HepG2 (cell line): ENCODE data around the gene SNUPN. TPM values are rescaled to one million over a fixed set of nuclear protein-coding genes. Genes with fewer than 3 reads are reported as not detected.

Source experiments
- CREB1 ChIP-seq, 2 experiments: fragments of 450-650 bp in 1 of 2; IDR thresholded peaks; 2 replicates each; pipeline ENCODE4 v1.6.1; 2016 to 2017; ENCODE audit warnings: control low read depth in 1 of 2, mild to moderate bottlenecking in 1 of 2, missing compliant biosample characterization in 1 of 2, missing genetic modification characterization in 1 of 2
- HNRNPLL ChIP-seq: fragments of 200-400 bp; formaldehyde crosslinking; IDR thresholded peaks from 2 replicates; pipeline ENCODE4 v1.6.1; 2017; ENCODE audit warnings: mild to moderate bottlenecking, low read depth, low read length; ENCODE audit not compliant: poor library complexity, severe bottlenecking
- MAFK ChIP-seq, 2 experiments: IDR thresholded peaks in 1 of 2; conservative IDR thresholded peaks in 1 of 2; 2 replicates each; pipeline ENCODE4 v1.6.1; 2011; ENCODE audit warnings: improper control_type of control experiment in 2 of 2, low read length in 2 of 2
- TRIM24 ChIP-seq: sonication (generic); formaldehyde crosslinking; IDR thresholded peaks from 2 replicates; pipeline ENCODE4 v1.8.0; 2022; ENCODE audit warnings: mild to moderate bottlenecking, missing genetic modification reagents
- ZNF264 ChIP-seq: sonication (generic); formaldehyde crosslinking; IDR thresholded peaks from 2 replicates; pipeline ENCODE4 v1.4.0; 2020; ENCODE audit warnings: missing genetic modification reagents
- ZNF557 ChIP-seq: sonication (generic); formaldehyde crosslinking; IDR thresholded peaks from 2 replicates; pipeline ENCODE4 v1.4.0; 2020; ENCODE audit warnings: missing genetic modification reagents
- polyA plus RNA-seq, 8 experiments: library from polyadenylated mRNA; depleted of rRNA in 3 of 8; stranded (reverse) in 7 of 8; unstranded in 1 of 8; fragments of >200 nt; fragmentation: Illumina TruSeq in 4 of 8; extraction: Trizol in 4 of 8; gene quantifications; 2 replicates each; pipeline versions ENCODE4 v1.2.1 to v1.2.3, GENCODE V29; 2011 to 2016; ENCODE audit warnings: low read depth in 4 of 8, missing spikeins in 1 of 8, mixed read lengths in 1 of 8; ENCODE audit not compliant: insufficient read depth in 1 of 8
- total RNA-seq, 5 experiments: library from RNA; depleted of rRNA; stranded (reverse); fragments of >200 nt; fragmentation: Illumina TruSeq; extraction: Trizol; gene quantifications; 2 replicates each; pipeline ENCODE4 v1.2.3, GENCODE V29; 2016; ENCODE audit warnings: low read depth in 1 of 5
- TF ChIP-seq, protein P1 (sequence below): sonication (generic); formaldehyde crosslinking; IDR thresholded peaks from 2 replicates; pipeline ENCODE4 v1.5.0; 2020; ENCODE audit warnings: mild to moderate bottlenecking, missing genetic modification reagents, borderline replicate concordance
- TF ChIP-seq, protein P2 (sequence below): sonication (generic); formaldehyde crosslinking; IDR thresholded peaks from 2 replicates; pipeline ENCODE4 v1.8.0; 2022; ENCODE audit warnings: missing genetic modification reagents, mild to moderate bottlenecking, borderline replicate concordance
- TF ChIP-seq, protein P3 (sequence below): fragments of 450-650 bp; IDR thresholded peaks from 2 replicates; pipeline ENCODE4 v1.6.1; 2017
- TF ChIP-seq, protein P4 (sequence below): sonication (generic); formaldehyde crosslinking; IDR thresholded peaks from 2 replicates; pipeline ENCODE4 v1.9.0; 2021; ENCODE audit warnings: missing genetic modification reagents, borderline replicate concordance
- TF ChIP-seq, protein P5 (sequence below): sonication (generic); formaldehyde crosslinking; IDR thresholded peaks from 2 replicates; pipeline ENCODE4 v1.9.0; 2021; ENCODE audit warnings: missing genetic modification reagents, mild to moderate bottlenecking, borderline replicate concordance
- TF ChIP-seq, protein P6 (sequence below): sonication (generic); formaldehyde crosslinking; conservative IDR thresholded peaks from 2 replicates; pipeline ENCODE4 v1.8.1; 2023; ENCODE audit warnings: missing genetic modification reagents

Gene SNUPN
- total and polyA plus RNA-seq, 2 of the 13 experiments (the other 11 are each of a cell fraction or from before 2014, with no cell fraction given), result 9.0 to 16.4 TPM

DNA sequence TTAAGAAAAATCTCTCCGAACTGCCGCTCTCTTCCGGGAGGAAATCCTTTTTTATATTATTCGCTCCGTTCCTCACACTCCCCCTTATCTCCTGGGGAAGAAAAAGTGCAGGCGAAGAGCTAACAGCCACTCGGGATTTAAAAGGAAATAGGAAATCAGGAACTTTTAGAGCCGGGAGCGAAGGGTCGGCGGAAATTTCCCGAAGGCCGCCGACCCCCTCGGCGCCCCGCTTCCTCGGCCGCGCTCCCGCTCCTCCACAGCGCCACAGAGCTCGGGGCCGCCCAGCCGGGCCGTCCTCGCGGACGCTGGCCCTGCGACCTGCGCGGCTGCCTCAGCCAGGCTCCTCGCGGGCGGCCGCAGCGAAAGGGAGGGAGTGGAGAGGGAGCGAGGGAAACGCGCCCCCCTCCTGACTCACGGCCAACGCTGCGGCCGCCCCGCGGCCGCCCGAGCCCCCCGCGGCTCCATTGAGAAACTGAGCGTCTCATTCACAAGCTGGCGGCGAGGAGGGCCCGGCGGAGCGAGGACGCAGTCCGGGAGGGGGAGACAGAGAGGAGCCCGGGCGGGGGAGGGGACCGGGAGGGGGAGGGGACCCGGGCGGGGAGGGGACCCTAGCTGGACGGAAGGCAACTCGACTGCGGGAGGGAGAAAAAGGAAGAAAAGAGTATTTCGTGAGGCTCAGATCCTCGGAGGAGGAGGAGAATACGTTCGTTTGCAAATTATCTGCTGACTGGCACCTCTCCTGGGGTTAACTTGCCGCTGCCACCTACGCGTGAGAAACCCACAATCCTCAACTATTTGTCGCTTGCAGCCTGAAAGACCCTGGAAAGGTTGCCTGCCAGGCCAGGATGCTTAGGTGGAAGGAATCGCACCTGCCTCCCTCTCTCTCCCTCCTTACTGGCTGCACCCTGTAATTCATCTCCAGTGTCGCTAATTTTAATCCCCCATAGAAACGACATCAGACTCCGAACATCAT, 46.3 kb downstream of the SNUPN start, which contains the start of gene PTPN9 (continued):
- TF ChIP-seq, protein P1, sequence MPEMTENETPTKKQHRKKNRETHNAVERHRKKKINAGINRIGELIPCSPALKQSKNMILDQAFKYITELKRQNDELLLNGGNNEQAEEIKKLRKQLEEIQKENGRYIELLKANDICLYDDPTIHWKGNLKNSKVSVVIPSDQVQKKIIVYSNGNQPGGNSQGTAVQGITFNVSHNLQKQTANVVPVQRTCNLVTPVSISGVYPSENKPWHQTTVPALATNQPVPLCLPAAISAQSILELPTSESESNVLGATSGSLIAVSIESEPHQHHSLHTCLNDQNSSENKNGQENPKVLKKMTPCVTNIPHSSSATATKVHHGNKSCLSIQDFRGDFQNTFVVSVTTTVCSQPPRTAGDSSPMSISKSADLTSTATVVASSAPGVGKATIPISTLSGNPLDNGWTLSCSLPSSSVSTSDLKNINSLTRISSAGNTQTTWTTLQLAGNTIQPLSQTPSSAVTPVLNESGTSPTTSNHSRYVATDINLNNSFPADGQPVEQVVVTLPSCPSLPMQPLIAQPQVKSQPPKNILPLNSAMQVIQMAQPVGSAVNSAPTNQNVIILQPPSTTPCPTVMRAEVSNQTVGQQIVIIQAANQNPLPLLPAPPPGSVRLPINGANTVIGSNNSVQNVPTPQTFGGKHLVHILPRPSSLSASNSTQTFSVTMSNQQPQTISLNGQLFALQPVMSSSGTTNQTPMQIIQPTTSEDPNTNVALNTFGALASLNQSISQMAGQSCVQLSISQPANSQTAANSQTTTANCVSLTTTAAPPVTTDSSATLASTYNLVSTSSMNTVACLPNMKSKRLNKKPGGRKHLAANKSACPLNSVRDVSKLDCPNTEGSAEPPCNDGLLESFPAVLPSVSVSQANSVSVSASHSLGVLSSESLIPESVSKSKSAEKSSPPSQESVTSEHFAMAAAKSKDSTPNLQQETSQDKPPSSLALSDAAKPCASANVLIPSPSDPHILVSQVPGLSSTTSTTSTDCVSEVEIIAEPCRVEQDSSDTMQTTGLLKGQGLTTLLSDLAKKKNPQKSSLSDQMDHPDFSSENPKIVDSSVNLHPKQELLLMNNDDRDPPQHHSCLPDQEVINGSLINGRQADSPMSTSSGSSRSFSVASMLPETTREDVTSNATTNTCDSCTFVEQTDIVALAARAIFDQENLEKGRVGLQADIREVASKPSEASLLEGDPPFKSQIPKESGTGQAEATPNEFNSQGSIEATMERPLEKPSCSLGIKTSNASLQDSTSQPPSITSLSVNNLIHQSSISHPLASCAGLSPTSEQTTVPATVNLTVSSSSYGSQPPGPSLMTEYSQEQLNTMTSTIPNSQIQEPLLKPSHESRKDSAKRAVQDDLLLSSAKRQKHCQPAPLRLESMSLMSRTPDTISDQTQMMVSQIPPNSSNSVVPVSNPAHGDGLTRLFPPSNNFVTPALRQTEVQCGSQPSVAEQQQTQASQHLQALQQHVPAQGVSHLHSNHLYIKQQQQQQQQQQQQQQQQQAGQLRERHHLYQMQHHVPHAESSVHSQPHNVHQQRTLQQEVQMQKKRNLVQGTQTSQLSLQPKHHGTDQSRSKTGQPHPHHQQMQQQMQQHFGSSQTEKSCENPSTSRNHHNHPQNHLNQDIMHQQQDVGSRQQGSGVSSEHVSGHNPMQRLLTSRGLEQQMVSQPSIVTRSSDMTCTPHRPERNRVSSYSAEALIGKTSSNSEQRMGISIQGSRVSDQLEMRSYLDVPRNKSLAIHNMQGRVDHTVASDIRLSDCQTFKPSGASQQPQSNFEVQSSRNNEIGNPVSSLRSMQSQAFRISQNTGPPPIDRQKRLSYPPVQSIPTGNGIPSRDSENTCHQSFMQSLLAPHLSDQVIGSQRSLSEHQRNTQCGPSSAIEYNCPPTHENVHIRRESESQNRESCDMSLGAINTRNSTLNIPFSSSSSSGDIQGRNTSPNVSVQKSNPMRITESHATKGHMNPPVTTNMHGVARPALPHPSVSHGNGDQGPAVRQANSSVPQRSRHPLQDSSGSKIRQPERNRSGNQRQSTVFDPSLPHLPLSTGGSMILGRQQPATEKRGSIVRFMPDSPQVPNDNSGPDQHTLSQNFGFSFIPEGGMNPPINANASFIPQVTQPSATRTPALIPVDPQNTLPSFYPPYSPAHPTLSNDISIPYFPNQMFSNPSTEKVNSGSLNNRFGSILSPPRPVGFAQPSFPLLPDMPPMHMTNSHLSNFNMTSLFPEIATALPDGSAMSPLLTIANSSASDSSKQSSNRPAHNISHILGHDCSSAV (CRISPR knock-in tag), result no peak
- TF ChIP-seq HNRNPLL (peak; percentile 70), ZNF557 (CRISPR knock-in tag) (no peak), ZNF264 (CRISPR knock-in tag) (no peak), CREB1 (IDR thresholded peaks at IDR 0.05) (no peak), CREB1 (CRISPR knock-in tag; IDR thresholded peaks at IDR 0.05) (no peak), TRIM24 (CRISPR knock-in tag) (no peak), MAFK (conservative IDR thresholded peaks at IDR 0.05 in 1 of 2, IDR thresholded peaks at IDR 0.05 in 1 of 2; ENCODE audit: low read length in 2 of 2) (peak; percentile 14 to 51; a peak in 3 of 4 replicates)
- TF ChIP-seq, protein P2, sequence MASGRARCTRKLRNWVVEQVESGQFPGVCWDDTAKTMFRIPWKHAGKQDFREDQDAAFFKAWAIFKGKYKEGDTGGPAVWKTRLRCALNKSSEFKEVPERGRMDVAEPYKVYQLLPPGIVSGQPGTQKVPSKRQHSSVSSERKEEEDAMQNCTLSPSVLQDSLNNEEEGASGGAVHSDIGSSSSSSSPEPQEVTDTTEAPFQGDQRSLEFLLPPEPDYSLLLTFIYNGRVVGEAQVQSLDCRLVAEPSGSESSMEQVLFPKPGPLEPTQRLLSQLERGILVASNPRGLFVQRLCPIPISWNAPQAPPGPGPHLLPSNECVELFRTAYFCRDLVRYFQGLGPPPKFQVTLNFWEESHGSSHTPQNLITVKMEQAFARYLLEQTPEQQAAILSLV (CRISPR knock-in tag), result no peak
- TF ChIP-seq, protein P3, sequence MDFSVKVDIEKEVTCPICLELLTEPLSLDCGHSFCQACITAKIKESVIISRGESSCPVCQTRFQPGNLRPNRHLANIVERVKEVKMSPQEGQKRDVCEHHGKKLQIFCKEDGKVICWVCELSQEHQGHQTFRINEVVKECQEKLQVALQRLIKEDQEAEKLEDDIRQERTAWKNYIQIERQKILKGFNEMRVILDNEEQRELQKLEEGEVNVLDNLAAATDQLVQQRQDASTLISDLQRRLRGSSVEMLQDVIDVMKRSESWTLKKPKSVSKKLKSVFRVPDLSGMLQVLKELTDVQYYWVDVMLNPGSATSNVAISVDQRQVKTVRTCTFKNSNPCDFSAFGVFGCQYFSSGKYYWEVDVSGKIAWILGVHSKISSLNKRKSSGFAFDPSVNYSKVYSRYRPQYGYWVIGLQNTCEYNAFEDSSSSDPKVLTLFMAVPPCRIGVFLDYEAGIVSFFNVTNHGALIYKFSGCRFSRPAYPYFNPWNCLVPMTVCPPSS, result no peak
- TF ChIP-seq, protein P4, sequence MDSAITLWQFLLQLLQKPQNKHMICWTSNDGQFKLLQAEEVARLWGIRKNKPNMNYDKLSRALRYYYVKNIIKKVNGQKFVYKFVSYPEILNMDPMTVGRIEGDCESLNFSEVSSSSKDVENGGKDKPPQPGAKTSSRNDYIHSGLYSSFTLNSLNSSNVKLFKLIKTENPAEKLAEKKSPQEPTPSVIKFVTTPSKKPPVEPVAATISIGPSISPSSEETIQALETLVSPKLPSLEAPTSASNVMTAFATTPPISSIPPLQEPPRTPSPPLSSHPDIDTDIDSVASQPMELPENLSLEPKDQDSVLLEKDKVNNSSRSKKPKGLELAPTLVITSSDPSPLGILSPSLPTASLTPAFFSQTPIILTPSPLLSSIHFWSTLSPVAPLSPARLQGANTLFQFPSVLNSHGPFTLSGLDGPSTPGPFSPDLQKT, result no peak
- TF ChIP-seq, protein P5, sequence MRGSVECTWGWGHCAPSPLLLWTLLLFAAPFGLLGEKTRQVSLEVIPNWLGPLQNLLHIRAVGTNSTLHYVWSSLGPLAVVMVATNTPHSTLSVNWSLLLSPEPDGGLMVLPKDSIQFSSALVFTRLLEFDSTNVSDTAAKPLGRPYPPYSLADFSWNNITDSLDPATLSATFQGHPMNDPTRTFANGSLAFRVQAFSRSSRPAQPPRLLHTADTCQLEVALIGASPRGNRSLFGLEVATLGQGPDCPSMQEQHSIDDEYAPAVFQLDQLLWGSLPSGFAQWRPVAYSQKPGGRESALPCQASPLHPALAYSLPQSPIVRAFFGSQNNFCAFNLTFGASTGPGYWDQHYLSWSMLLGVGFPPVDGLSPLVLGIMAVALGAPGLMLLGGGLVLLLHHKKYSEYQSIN, result no peak
- TF ChIP-seq, protein P6, sequence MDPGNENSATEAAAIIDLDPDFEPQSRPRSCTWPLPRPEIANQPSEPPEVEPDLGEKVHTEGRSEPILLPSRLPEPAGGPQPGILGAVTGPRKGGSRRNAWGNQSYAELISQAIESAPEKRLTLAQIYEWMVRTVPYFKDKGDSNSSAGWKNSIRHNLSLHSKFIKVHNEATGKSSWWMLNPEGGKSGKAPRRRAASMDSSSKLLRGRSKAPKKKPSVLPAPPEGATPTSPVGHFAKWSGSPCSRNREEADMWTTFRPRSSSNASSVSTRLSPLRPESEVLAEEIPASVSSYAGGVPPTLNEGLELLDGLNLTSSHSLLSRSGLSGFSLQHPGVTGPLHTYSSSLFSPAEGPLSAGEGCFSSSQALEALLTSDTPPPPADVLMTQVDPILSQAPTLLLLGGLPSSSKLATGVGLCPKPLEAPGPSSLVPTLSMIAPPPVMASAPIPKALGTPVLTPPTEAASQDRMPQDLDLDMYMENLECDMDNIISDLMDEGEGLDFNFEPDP, result no peak
